NOMO-1 (cell line): ENCODE results near the gene VAT1L.
A peak's percentile ranks its signal among the peaks of the same experiment; 100 is the strongest.

Source experiments
- DNase-seq, 2 experiments: peaks; one replicate each; lab custom pipeline; 2025; ENCODE audit not compliant: unreplicated experiment in 2 of 2; lab: John Stamatoyannopoulos, UW

The VAT1L gene

GRCh38 chr16:77833921-77834634 lies 45.7 kb downstream of the VAT1L start:
- no peak for DNase-seq

GRCh38 chr16:77834635-77835540 lies 46.5 kb downstream of the VAT1L start:
- no peak for DNase-seq

DNA sequence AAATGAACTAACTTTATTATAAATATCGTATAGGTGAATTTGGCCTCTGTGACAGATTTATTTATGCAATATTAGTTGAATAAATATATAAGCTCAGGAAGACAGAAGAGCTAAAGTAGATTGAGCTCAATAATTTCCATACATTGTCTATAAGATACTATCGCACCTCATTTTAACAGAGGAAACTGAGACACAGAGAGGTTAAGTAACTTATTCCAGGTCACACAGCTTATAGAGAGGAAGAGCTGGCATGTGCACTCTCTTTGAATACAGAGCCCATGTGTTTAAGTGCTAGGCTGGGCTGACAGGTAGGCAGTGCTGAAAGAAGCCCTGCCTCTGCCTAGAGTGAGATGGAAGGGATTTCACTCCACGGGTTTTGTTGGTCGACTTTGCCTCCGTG lies 48.4 kb downstream of the VAT1L start:
- no peak for DNase-seq

GRCh38 chr16:77838597-77839255 lies 50.4 kb downstream of the VAT1L start:
- no peak for DNase-seq

DNA sequence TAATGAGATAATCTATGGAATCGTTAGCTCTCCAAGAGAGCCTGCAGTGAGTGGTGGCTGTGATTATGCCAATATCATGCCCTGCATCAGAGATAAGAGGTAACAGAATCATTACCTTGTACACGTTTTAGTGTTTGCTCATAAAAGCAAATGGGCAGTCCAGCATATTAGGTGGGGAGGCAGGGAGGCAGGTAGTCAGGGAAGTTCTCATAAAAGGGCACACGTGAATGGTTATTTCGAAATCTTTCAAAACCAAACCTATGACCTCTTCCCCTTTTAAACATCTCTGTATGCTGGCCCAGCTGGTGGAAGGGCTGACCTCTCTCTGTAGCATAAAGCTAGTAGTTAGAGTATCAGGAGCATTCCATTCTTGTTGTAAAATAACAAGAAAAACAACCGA lies 51.7 kb downstream of the VAT1L start:
- DNase-seq, result peak in 1 of 2 experiments; percentile 30

DNA sequence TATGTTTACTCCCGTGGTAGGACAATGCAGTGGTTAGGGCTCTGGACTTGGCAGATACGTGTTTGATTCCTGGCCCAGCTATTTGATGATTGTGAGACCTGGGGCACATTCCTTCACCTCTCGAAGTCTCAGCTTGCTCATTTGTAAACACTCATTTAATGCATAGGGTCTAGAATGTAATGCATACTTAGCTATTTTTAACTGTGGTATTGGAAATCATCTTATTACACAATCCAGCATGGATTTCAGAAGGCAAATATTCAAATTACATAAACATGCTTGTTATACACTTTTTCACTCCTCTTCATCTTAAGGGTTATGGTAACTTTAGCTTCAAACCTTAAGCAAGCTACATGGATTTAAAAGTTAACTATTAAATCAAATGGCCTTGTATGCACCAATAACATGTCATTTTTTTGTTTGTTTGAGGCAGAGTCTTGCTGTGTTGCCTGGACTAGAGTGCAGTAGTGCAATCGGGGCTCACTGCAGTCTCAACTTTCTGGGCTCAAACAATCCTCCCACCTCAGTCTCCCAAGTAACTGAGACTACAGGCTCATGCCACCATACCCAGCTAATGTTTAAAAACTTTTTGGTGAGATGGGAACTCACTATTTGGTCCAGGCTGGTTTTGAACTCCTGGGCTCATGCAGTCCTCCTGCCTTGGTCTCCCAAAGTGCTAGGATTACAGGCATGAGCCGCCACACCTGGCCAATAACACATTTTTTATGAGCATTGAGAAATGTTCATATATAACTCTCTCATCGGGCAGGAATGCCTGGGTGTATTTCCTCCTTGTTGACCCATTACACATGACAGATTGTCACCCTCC lies 52.5 kb downstream of the VAT1L start:
- no peak for DNase-seq

DNA sequence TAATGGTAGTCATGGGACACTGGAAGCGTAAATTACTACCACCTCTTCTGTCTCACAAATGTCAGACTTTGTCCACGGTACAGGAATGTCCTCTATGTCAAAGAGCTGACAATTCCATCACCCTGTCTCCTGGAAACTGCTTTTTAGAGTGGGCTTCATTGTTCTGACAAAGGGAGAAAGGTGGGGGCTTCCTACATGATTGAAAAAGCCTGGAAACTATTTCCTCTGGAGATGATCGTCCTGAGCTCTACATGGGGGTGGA lies 53.1 kb downstream of the VAT1L start:
- no peak for DNase-seq

- DNase-seq, result no peak
Measured at GRCh38 chr16:77842468-77842867, 54.1 kb downstream of the VAT1L start.

- DNase-seq, result no peak
Measured at GRCh38 chr16:77843405-77843804, 55.0 kb downstream of the VAT1L start.

GRCh38 chr16:77844801-77845200 lies 56.4 kb downstream of the VAT1L start:
- no peak for DNase-seq

DNA sequence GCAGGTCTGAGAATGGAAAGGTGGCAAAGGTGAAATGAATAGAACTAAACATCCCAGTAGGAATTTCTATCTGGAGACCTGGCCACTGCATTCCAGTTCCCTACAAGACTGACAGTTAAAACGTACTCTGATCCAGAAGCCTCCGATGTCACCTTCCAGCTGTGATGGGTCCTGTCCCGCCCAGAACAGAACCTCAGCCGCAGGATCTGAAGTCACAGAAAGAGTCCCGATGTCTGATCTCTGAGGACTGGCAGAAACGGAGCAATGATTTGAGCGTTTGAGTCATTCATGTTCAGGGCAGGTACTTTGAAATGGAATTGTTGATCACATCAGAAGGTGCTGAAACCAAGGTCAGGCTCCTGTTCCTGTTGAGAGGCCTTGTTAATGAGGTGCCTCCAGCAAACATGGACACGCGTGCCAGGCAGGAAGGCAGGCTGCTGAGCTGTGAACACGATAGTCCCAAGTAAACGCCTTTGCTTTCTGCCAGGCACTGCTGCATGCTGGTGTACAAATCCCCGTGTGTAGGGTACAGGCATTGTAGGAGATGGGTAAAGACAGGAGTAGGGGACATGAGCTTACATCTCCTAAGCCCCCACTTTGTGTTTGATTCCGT lies 61.4 kb downstream of the VAT1L start:
- DNase-seq, result no peak

DNA sequence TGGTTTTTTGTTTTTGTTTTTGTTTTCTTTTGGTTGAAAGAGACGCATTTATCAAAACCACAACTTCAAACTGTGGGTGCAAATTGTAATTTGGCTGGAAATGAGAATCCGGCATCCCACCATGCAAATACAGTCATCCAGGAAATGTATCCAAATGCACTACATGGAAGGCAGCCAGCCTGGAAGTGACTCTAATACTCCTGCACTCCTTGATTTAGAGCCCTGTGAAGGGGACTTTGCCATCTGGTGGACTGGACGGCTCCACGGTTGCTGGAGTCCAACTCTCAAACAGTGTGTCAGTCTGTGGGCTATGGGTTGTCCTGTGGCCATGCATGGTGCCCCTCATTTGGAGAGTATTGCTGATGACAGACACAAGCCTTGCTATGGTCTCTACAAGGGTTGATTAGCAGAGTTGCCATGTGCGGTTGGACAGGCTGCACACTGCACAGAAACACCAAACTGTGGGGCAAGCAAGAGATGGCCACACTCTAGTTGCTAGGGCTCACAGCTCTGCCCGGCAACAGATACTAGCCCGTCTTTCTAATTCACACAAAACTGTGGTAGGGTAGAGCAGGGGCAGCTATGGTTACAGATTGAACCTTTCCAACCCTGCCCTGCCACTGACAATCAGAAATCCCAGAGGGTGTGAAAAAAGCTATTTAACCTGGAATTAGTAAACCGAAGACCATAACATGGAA lies 62.4 kb downstream of the VAT1L start:
- no peak for DNase-seq

DNA sequence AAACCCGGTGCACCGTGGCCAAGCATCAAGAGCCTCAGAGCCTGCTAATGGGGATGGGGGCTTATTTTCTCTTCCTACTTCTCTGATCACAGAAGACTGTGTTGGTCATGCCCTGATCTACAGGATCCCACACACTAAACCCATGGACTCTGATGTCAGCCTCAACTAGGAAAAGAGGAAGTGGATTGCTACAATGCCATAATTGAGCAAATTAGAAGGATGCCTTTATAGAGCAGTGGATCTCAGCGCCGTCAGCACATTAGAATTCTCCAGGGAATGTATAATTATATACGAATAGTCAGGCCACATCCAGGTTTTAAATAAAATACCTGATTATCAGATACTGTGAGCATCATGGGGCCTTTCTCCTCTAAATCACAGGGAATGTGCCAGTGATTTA lies 64.8 kb downstream of the VAT1L start:
- peak; percentile 28 to 79 for DNase-seq

GRCh38 chr16:77856438-77857160 lies 68.2 kb downstream of the VAT1L start:
- DNase-seq, result no peak

DNA sequence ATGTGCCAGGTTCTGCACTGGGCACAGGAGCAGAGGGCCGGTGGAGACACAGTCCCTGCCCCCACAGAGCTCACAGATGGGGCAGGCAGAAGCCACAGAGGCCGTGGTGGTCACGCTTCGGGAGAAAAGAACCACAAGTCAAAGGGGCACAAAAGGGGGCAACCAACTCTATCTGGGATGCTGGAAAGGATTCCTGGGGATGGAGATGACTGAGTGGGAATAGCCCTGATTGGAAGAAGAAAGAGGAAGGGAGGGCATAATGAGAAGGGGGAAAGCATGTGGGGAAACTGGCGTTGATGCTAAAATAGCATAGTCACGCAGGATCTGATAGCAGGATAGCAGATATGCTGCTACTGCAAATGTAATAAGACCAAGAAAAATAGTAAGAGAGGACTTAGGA lies 69.7 kb downstream of the VAT1L start:
- DNase-seq, result no peak

DNA sequence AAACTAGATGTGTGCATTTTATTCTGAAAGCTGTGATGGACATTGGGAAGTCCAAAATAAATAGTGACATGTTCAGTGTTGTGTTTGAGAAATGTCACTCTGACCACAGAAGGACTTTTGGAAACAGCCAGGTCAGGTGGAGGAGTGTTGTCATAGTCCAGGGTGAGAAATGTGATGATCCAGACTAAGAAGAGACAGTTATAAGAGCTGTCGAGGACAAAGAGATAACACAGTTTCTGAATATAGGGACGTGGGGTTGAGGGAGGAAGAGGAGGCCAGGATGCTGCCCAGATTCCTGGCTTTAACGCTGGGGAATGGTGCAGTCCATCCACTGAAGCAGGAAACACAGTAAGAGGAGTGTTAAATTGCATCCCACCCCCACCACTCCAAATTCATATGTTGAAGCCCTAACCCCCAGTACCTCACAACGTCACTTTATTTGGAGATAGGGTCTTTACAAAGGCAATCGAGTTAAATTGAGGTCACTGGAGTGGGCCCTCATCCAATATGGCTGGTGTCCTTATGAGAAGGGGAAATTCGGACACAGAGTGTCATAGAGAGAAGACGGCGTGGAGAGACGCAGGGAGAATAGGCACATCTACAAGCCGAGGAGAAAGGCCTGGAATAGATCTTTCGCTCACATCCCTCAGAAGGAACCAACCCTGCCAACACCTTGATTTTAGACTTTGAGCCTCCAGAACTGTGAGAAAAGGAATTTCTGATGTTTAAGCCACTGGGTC lies 71.3 kb downstream of the VAT1L start:
- DNase-seq, result no peak

DNA sequence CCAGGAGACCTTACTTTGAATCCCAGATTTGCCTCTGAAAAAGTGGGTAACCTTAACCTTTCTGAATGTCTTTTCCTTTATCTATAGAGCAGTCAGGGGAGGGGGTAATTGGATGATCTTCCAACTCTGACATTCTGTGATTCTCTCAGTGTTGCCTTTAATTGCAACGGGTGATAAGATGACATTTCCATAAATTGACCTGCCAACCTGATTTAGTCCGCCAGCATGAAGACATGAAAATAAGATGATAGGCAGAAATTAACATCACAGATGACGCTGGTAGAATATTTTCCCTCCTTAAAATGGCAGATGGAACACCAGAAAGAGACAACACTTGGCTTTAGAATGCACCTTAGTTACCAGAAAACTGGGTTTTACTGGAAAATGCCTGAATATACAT lies 72.6 kb downstream of the VAT1L start:
- DNase-seq, result no peak

DNA sequence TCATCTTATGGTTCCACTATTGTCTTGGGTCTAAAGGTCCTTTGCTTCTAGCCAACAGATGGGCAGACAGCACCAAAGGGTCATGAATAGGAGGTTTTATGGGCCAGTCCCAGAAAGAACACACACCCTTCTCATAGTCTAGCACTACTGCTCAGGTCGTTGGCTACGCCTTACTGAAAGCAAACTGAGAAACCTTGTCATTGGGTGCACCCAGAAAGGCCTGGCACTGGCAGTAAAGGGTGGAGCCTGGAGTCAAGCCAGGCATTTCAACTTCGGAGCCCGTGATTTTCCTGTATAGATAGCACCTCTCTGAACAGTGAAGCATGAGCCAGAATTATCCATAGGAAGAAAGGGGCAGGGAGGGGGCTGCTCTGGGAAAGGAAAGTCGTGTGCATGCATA lies 74.9 kb downstream of the VAT1L start:
- no peak for DNase-seq

GRCh38 chr16:77866752-77867151 lies 78.4 kb downstream of the VAT1L start:
- no peak for DNase-seq
